Gastrocnemius medialis (tissue), 4 donors: ENCODE results near the gene SF3A1.

Source experiments
- CTCF ChIP-seq, 5 experiments: fragments of 450-650 bp in 3 of 5; fragments of 200-600 bp in 2 of 5; sonication (generic) in 2 of 5; IDR thresholded peaks in 4 of 5; conservative IDR thresholded peaks in 1 of 5; 1 replicate in 4 of 5; 2 replicates in 1 of 5; pipeline ENCODE4 v1.5.1; 2016 to 2019; ENCODE audit warnings: antibody characterized with exemption in 5 of 5, mild to moderate bottlenecking in 3 of 5, moderate library complexity in 3 of 5
- POLR2A ChIP-seq, 2 donors: fragments of 450-650 bp; IDR thresholded peaks; one replicate each; pipeline ENCODE4 v1.6.1; 2017; ENCODE audit warnings: antibody characterized with exemption in 2 of 2, mild to moderate bottlenecking in 2 of 2, moderate library complexity in 2 of 2

DNA sequence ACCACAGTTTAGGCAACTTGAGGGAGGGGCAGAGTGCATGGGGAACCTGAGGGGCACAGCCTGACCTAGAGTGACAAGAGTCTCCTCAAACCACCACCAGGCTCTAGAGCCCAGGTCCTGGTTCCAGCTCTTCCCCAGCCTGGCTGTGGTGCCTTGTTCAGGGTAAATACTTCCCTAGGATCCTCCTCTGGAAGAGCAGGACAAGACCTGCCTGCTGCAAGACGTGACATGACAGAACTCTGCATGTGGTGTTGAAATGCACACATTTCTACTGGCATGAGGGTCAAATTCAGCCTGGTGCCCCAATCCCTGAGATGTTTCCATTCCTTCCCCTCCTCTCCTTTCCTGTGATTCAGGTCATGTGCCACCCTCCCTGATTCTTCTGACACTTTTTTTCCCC is 43.5 kb upstream of the SF3A1 start:
- no peak for TF ChIP-seq POLR2A (IDR thresholded peaks at IDR 0.05)
- TF ChIP-seq CTCF (IDR thresholded peaks at IDR 0.05 in 4 of 5, conservative IDR thresholded peaks at IDR 0.05 in 1 of 5), result no peak
